Adrenal gland (tissue), 5 donors: Measurements from ENCODE around the gene ACRBP.

Experiments used
- CTCF ChIP-seq, 6 experiments: fragments of 450-650 bp in 4 of 6; fragments of 200-600 bp in 2 of 6; sonication (generic) in 1 of 6; IDR thresholded peaks; 1 replicate in 5 of 6; 2 replicates in 1 of 6; pipeline versions ENCODE4 v1.5.1 to v1.8.0; 2016 to 2021; ENCODE audit warnings: antibody characterized with exemption in 6 of 6, mild to moderate bottlenecking in 2 of 6, moderate library complexity in 1 of 6
- POLR2A ChIP-seq, 2 donors: fragments of 450-650 bp; IDR thresholded peaks; one replicate each; pipeline ENCODE4 v1.6.1; 2017; ENCODE audit warnings: antibody characterized with exemption in 2 of 2, mild to moderate bottlenecking in 2 of 2, moderate library complexity in 1 of 2
- donor health status: DM: no; HTN: no; CAD: no.

GRCh38 chr12:6604259-6605029 is 42.8 kb downstream of the ACRBP start:
- TF ChIP-seq POLR2A (IDR thresholded peaks at IDR 0.05): no peak
- no peak for TF ChIP-seq CTCF (IDR thresholded peaks at IDR 0.05)
